OCI-LY1 (cell line): ENCODE measurements around the gene DRC3.

Experiments
- H2AFZ ChIP-seq: fragments of 200-600 bp; sonication (generic), shearing (Covaris generic); 2 replicates; pipeline ENCODE4 v1.6.0; 2014; ENCODE audit warnings: antibody characterized with exemption, mild to moderate bottlenecking, low read length
- H3F3A ChIP-seq: fragments of 200-600 bp; sonication (generic), shearing (Covaris generic); 2 replicates; pipeline ENCODE4 v1.6.0; 2014; ENCODE audit warnings: mild to moderate bottlenecking, antibody characterized with exemption, low read length, moderate library complexity; ENCODE audit not compliant: insufficient read depth
- H3K27ac ChIP-seq: fragments of 200-600 bp; sonication (generic); 2 replicates; pipeline ENCODE4 v1.5.1; 2014; ENCODE audit warnings: low read length, mixed run types, mild to moderate bottlenecking, low read depth; ENCODE audit not compliant: poor library complexity, severe bottlenecking
- H3K27me3 ChIP-seq: fragments of 200-600 bp; sonication (generic); 2 replicates; pipeline ENCODE4 v1.6.0; 2014; ENCODE audit warnings: antibody characterized with exemption, mild to moderate bottlenecking, low read length, moderate library complexity; ENCODE audit not compliant: insufficient read depth
- H3K36me3 ChIP-seq: fragments of 200-600 bp; sonication (generic); 2 replicates; pipeline ENCODE4 v1.6.1; 2014; ENCODE audit warnings: mild to moderate bottlenecking, antibody characterized with exemption, low read length, moderate library complexity, mixed read lengths; ENCODE audit not compliant: insufficient read depth
- H3K4me1 ChIP-seq: fragments of 200-600 bp; sonication (generic); 2 replicates; pipeline ENCODE4 v1.5.1; 2014; ENCODE audit warnings: mild to moderate bottlenecking, low read length, moderate library complexity; ENCODE audit not compliant: insufficient read depth, severe bottlenecking
- H3K4me2 ChIP-seq: fragments of 200-600 bp; sonication (generic), shearing (Covaris generic); 2 replicates; pipeline ENCODE4 v1.6.1; 2014; ENCODE audit warnings: low read length
- H3K4me3 ChIP-seq: fragments of 200-600 bp; sonication (generic); 2 replicates; pipeline ENCODE4 v1.5.1; 2014; ENCODE audit warnings: low read length, low read depth, mild to moderate bottlenecking, mixed read lengths; ENCODE audit not compliant: poor library complexity, severe bottlenecking
- H3K79me2 ChIP-seq: fragments of 200-600 bp; shearing (Covaris generic); 2 replicates; pipeline ENCODE4 v1.6.1; 2016; ENCODE audit warnings: mixed run types, low read length, mixed read lengths; ENCODE audit not compliant: insufficient read depth
- H3K9ac ChIP-seq: fragments of 200-600 bp; sonication (generic), shearing (Covaris generic); 2 replicates; pipeline ENCODE4 v1.6.1; 2014; ENCODE audit warnings: mild to moderate bottlenecking, low read length, mixed read lengths
- H3K9me2 ChIP-seq: fragments of 200-600 bp; sonication (generic), shearing (Covaris generic); 2 replicates; pipeline ENCODE4 v1.6.1; 2014; ENCODE audit warnings: low read depth, mild to moderate bottlenecking, low read length, mixed read lengths
- H3K9me3 ChIP-seq: fragments of 200-600 bp; shearing (Covaris generic); 2 replicates; pipeline ENCODE4 v1.6.1; 2014; ENCODE audit warnings: low read length, mixed read lengths
- H4K20me1 ChIP-seq: fragments of 200-600 bp; sonication (generic), shearing (Covaris generic); 2 replicates; pipeline ENCODE4 v1.6.0; 2016; ENCODE audit warnings: mild to moderate bottlenecking, low read length; ENCODE audit not compliant: insufficient read depth
- CTCF ChIP-seq: fragments of 200-600 bp; sonication (generic), shearing (Covaris generic); IDR thresholded peaks from 2 replicates; pipeline ENCODE4 v1.5.1; 2017; ENCODE audit warnings: mild to moderate bottlenecking, antibody characterized with exemption, low read length, moderate library complexity, mixed read lengths
- EZH2 ChIP-seq: fragments of 200-600 bp; sonication (generic), shearing (Covaris generic); IDR thresholded peaks from 2 replicates; pipeline ENCODE4 v1.8.0; 2017; ENCODE audit warnings: borderline replicate concordance, mixed run types, mild to moderate bottlenecking, antibody characterized with exemption, low read length, moderate library complexity, mixed read lengths

Gene DRC3

GRCh38 chr17:18006495-18007239, 34.0 kb downstream of the DRC3 start:
- TF ChIP-seq CTCF (no peak), EZH2 (no peak)
- H2AFZ ChIP-seq, result no peak overlapping the region
- no peaks in the 10 kb centered on the region for H3K79me2 ChIP-seq
- H3K36me3 ChIP-seq, result peaks cover 40% of the 10 kb centered on the region
- H3K27me3 ChIP-seq, result no peaks in the 10 kb centered on the region
- no peak overlapping the region for H3K4me3 ChIP-seq
- no peaks in the 10 kb centered on the region for H3F3A ChIP-seq
- no peaks in the 10 kb centered on the region for H4K20me1 ChIP-seq
- no peak overlapping the region for H3K4me2 ChIP-seq
- no peak overlapping the region for H3K27ac ChIP-seq
- 0 out of 2 replicates have a peak, but pooled peaks cover 2% of the 10 kb centered on the region for H3K9me3 ChIP-seq
- no peaks in the 10 kb centered on the region for H3K4me1 ChIP-seq
- no peak overlapping the region for H3K9ac ChIP-seq
- H3K9me2 ChIP-seq, result no peaks in the 10 kb centered on the region

GRCh38 chr17:18008496-18009268, 36.0 kb downstream of the DRC3 start:
- no peak overlapping the region for H3K27ac ChIP-seq
- no peaks in the 10 kb centered on the region for H3F3A ChIP-seq
- no peaks in the 10 kb centered on the region for H3K27me3 ChIP-seq
- H3K9me2 ChIP-seq, result no peaks in the 10 kb centered on the region
- no peaks in the 10 kb centered on the region for H3K79me2 ChIP-seq
- H3K36me3 ChIP-seq, result peaks cover 47% of the 10 kb centered on the region
- no peak overlapping the region for H3K4me3 ChIP-seq
- H4K20me1 ChIP-seq, result no peaks in the 10 kb centered on the region
- H2AFZ ChIP-seq, result no peak overlapping the region
- H3K4me2 ChIP-seq, result no peak overlapping the region
- H3K4me1 ChIP-seq, result no peaks in the 10 kb centered on the region
- 0 out of 2 replicates have a peak, but pooled peaks cover 2% of the 10 kb centered on the region for H3K9me3 ChIP-seq
- H3K9ac ChIP-seq, result no peak overlapping the region
- TF ChIP-seq CTCF (no peak), EZH2 (no peak)

- 0 out of 2 replicates have a peak, but pooled peaks cover 2% of the 10 kb centered on the region for H3K9me3 ChIP-seq
- H3K4me2 ChIP-seq, result no peak overlapping the region
- H4K20me1 ChIP-seq, result no peaks in the 10 kb centered on the region
- no peak overlapping the region for H3K4me3 ChIP-seq
- no peaks in the 10 kb centered on the region for H3K79me2 ChIP-seq
- no peaks in the 10 kb centered on the region for H3K27me3 ChIP-seq
- H3K27ac ChIP-seq, result no peak overlapping the region
- H2AFZ ChIP-seq, result no peak overlapping the region
- H3F3A ChIP-seq, result no peaks in the 10 kb centered on the region
- no peak for TF ChIP-seq EZH2
- TF ChIP-seq CTCF, result no peak
- H3K4me1 ChIP-seq, result no peaks in the 10 kb centered on the region
- no peak overlapping the region for H3K9ac ChIP-seq
- no peaks in the 10 kb centered on the region for H3K9me2 ChIP-seq
- peaks cover 57% of the 10 kb centered on the region for H3K36me3 ChIP-seq
These were observed 37.2 kb downstream of the DRC3 start for GRCh38 chr17:18009609-18010420.
